Caki2 (cell line): ENCODE results near the gene ADD1. TPM values are rescaled to one million over a fixed set of nuclear protein-coding genes. Genes with fewer than 3 reads are reported as not detected.
"Not testable (repeated sequence)": the region's sequence is repeated elsewhere in the genome, so short reads cannot be mapped to it uniquely, and the experiment has no call there.

Experiments used
- DNase-seq: peaks from one replicate; pipeline ENCODE4 v3.0.0-alpha.2; 2015; ENCODE audit warnings: low read depth
- in situ Hi-C: cut with HindIII; loops from 2 replicates; pipeline ENCODE4 v1.10.0; 2016; ENCODE audit warnings: low sequenced_read_pairs, low pct_unique_long_range_greater_than_20kb, mixed read lengths
- total RNA-seq: library from RNA; depleted of rRNA; stranded (reverse); fragments of >200 nt; shearing (Covaris generic); gene quantifications from 2 replicates; pipeline ENCODE4 v1.2.3, GENCODE V29; 2014; ENCODE audit warnings: low replicate concordance

Gene ADD1
- total RNA-seq, 1 experiment from 2014 or later: 98.4 TPM

GRCh38 chr4:2900741-2901140 lies 57.1 kb downstream of the ADD1 start:
- in situ Hi-C loops: no loop called here
- DNase-seq: no peak

DNA sequence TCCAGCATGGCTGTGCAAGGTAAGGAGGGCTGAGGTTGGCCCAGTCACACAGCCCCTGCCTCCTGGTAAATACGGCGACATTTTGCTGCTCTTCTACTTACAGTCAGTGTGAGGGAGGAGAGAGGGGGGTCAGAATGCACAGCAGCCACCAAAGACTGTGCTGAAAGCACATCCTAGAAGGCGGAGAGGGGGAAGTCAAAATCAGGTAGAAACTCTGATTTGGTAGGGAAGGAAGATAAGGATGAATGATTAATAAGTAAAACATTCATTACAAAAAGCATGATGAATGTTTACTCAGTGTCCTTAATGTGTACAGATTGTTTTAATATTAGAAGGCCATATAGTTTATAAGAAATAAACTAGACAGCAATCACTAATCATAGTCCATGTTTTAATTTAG lies 57.5 kb downstream of the ADD1 start:
- in situ Hi-C loops: no loop called here
- DNase-seq: no peak

DNA sequence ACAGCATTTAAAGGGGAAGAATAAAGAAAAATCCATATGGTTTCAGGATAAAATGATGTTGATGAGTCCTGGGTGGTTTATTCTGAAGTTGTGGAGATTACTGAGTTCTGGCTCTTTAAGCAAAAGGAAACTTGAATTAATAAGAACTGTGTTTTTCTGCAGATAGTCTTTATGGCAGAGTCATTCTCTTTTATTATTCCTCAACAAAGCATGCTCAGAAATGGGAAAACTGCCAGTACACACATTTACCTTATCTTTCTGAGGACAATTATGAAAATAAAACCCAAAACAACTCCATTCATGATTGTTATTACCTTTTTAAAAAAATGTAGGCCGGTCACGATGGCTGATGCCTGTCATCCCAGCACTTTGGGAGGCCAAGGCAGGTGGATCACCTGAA lies 58.5 kb downstream of the ADD1 start:
- no peak for DNase-seq
- in situ Hi-C loops: no loop called here

DNA sequence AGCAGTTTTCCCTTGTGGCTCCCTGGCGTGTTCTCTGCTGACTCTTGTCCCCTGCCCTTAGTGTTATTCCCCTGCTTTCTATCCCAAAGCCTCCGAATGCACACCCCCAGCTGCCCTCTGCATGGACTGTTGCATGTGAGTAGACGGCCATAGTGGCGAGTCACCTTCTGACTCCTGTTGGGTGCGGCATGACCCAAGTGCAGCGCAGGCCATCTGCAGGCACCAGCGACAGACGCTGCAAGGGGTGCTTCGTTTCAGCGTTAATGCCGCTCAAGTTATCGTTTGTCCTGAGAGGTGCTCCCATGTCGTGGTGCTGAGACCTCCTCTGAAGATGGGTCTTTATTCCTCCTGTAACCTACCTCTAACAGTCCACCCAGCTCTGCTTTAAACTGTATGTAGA lies 61.9 kb downstream of the ADD1 start:
- DNase-seq: no peak
- in situ Hi-C loops: no loop called here

GRCh38 chr4:2906218-2906617 lies 62.6 kb downstream of the ADD1 start:
- DNase-seq: no peak
- in situ Hi-C loops: no loop called here

DNA sequence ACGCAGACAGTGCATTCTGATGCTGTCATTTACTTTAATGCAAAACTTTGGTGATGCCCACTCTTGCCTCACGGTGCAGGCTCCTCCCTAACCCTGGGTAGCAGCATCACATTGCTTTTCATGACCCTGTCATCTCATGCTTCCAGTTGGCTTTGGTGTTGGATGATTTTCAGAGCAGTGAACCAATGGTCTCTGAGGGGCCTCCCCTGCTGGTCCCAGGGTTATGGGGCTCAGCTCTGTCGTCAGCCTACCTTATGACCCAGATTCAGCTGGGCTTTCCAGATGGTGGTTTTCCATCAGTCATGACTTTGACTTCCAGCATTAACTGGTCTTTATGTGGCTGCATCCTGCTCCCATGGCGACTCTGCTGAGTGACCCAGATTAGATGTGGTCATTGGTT lies 63.6 kb downstream of the ADD1 start:
- in situ Hi-C loops: no loop called here

DNA sequence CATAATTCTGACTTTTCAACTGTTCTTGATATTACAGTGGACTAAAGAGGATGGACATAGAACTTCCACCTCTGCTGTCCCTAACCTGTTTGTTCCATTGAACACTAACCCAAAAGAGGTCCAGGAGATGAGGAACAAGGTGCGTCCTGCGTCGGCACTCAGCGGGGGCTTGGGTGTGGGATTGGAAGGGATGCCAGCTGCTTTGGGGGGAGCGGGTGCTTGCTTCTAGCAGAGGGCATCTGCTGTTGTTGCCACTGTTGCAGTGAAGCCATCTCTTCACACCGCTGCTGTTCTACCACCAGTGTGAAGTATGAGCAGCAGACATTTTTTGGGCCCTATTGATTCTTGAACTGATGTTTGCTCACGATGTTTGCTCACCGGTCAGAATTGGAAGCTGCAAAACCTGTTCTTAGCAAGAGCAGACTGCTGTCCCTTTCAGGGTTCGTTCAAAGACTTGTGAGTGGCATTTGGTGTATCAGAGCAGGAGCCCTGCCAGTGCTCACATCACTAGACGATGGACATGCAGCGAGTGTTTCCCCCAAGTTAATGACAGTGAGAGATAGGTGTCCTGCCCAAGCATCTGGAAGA lies 64.2 kb downstream of the ADD1 start:
- in situ Hi-C loops: no loop called here
- DNase-seq: no peak

More for the DNA sequence above, 63.6 kb downstream of the ADD1 start:
- DNase-seq: no peak

DNA sequence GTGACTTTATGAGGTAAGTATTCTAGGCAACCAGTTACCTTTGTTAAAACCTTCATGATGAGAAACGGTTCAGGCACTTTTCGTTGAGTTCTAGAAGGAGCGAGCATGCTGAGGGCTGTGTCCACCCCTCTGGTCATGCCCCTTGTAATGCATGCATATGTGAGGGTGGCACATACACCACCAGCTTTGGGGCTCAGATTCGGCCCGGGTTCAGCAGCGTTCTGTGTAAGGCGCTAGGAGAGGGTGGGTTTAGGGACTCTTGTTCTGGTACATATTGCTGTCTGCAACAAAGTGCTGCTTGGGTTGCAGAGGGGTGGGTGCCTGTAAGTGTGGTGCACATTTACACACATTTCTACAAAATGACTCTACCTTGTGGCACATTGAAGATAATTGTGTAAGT lies 65.0 kb downstream of the ADD1 start:
- DNase-seq: no peak
- in situ Hi-C loops: no loop called here

DNA sequence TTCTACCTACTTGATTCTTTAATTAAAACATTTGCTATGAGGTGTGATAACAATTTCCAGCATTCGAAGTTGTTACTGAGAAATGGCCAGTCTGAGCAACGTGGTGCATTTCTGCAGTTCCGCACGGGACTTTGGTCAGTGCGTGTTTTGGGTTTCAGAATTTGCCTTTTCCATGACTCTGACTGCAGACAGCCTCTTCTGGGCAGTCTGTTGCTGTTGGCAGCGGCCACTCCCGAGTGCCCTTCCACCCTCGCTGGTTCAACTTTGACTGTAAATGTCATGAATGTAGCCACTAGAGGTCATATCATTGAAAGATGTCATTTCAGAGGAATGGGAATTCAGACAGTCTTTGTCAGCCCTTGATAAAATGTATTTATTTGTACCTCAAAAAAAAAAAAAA lies 65.9 kb downstream of the ADD1 start:
- in situ Hi-C loops: no loop called here
- no peak for DNase-seq

- in situ Hi-C loops: no loop called here
- no peak for DNase-seq
Observed at GRCh38 chr4:2910409-2910808, 66.8 kb downstream of the ADD1 start.

- in situ Hi-C loops: no loop called here
- DNase-seq: no peak
Observed at GRCh38 chr4:2911868-2912267, 68.2 kb downstream of the ADD1 start.

DNA sequence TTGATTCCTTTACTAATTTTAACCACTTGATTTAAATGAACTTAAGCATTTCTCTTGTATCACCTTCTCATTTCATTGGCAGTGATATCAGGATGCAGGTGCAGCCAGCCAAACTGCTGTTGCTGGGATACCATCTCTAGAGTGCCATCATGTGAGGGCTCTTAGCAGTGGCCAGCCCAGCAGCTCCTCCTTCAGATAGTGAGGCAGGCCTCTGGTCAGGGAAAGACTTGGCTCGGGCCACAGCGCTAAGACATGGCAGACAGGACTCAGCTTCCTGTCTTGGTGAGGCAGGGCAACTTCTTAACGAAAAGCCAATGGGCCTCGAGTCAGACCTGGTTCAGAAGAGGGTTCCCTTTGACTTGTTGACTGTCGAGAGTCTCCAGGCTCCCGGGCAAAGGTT lies 69.5 kb downstream of the ADD1 start:
- no peak for DNase-seq
- in situ Hi-C loops: no loop called here

DNA sequence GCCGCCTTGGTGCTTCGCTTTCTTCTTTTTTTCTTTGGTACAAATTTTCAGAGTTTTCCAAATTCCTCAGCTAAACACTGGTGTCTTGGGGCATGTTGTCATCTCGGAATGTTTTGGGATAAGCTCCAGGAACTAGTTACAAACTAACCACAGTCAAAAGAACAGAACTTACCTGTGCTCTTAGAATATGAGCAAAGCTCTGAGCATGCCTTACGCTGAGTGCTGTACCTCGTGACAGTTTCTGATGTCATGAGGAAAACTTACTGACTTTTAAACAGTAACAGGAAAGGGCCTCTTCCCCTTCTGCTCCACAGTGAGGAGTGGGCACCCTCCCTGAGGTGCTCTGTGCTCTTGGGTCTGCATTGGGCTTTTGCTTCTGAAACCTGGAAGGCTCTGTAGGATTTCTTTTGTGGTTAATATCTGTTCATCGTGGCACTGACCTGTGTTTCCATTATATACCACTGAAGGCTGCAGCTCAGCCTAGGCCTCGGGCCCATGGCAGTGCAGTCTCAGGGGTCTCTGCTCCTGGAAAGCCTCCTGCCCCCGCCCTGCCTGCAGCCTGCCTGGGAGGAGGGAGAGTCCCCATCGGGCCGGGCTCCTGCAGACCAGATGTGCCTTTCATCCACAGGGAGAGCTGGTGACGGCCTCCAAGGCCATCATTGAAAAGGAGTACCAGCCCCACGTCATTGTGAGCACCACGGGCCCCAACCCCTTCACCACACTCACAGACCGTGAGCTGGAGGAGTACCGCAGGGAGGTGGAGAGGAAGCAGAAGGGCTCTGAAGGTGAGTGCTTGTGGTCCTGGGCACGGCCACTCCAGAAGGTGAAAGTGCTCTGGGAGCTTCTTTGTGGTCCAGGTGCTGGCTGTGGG lies 70.8 kb downstream of the ADD1 start:
- DNase-seq: no peak
- in situ Hi-C loops: no loop called here

DNA sequence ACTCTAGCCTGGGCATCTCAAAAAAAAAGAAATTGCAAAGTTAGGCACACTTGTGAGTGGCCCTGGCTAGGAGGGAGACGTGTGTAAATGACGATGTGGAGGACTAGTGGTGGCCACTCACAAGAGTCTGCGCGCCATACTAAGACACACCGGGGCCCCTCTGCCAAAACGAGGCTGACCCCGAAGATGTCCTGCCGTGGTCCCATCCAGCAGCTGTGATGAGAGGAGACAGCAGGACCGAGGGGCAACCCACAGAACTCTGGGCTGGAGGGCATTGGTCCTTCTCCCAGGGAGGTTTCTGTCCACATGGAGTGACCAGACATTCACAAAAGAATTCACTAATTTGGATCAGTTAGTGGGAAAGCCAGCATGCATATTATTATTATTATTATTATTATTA lies 72.1 kb downstream of the ADD1 start:
- in situ Hi-C loops: no loop called here
- no peak for DNase-seq

DNA sequence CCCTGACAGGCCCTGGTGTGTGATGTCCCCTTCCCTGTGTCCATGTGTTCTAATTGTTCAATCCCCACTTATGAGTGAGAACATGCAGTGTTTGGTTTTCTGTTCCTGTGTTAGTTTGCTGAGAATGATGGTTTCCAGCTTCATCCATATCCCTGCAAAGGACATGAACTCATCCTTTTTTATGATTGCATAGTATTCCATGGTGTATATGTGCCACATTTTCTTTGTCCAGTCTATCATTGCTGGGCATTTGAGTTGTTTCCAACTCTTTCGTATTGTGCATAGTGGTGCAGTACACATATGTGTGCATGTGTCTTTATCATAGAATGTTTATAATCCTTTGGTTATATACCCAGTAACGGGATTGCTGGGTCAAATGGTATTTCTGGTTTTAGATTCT lies 73.1 kb downstream of the ADD1 start:
- in situ Hi-C loops, DNase-seq: not testable (repeated sequence)

GRCh38 chr4:2918300-2918699 lies 74.7 kb downstream of the ADD1 start:
- in situ Hi-C loops, DNase-seq: not testable (repeated sequence)

DNA sequence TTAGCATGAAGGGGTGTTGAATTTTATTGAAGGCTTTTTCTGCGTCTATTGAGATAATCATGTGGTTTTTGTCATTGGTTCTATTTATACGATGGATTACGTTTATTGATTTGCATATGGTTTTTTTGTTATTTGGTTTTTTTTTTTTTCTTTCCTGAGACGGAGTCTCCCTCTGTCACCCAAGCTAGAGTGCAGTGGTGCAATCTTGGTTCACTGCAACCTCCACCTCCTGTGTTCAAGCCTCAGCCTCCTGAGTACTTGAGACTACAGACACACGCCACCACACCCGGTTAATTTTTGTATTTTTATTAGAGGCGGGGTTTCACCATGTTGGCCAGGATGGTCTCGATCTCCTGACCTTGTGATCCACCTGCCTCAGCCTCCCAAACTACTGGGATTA lies 75.1 kb downstream of the ADD1 start:
- DNase-seq, in situ Hi-C loops: not testable (repeated sequence)

DNA sequence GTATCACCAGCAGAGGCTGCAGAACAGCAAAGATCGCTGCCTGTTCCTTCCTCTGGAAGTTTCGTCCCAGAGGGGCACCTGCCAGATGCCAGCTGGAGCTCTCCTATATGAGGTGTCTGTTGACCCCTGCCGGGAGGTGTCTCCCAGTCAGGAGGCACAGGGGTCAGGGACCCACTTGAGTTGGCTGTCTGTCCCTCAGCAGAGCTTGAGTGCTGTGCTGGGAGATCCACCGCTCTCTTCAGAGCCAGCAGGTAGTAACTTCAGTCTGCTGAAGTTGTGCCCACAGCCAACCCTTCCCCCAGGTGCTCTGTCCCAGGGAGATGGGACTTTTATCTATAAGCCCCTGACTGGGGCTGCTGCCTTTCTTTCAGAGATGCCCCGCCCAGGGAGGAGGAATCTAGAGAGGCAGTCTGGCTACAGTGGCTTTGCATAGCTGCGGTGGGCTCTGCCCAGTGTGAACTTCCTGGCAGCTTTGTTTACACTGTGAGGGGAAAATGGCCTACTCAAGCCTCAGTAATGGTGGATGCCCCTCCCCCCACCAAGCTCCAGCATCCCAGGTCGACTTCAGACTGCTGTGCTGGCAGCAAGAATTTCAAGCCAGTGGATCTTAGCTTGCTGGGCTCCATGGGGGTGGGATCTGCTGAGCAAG lies 78.9 kb downstream of the ADD1 start:
- DNase-seq, in situ Hi-C loops: not testable (repeated sequence)

GRCh38 chr4:2923141-2923551 lies 79.5 kb downstream of the ADD1 start:
- in situ Hi-C loops: no loop called here

More at GRCh38 chr4:2923141-2923551, 79.5 kb downstream of the ADD1 start:
- no peak for DNase-seq
